Endometrium (tissue), 2 donors: ENCODE results near the gene FOXE3.

ENCODE experiments used
- FAIRE-seq: peaks from 2 replicates; lab custom pipeline; 2012; peaks lifted over from hg19 to GRCh38; lab: Jason Lieb, UNC
- donor health status: control.
- donor health status: control.

Gene FOXE3

DNA sequence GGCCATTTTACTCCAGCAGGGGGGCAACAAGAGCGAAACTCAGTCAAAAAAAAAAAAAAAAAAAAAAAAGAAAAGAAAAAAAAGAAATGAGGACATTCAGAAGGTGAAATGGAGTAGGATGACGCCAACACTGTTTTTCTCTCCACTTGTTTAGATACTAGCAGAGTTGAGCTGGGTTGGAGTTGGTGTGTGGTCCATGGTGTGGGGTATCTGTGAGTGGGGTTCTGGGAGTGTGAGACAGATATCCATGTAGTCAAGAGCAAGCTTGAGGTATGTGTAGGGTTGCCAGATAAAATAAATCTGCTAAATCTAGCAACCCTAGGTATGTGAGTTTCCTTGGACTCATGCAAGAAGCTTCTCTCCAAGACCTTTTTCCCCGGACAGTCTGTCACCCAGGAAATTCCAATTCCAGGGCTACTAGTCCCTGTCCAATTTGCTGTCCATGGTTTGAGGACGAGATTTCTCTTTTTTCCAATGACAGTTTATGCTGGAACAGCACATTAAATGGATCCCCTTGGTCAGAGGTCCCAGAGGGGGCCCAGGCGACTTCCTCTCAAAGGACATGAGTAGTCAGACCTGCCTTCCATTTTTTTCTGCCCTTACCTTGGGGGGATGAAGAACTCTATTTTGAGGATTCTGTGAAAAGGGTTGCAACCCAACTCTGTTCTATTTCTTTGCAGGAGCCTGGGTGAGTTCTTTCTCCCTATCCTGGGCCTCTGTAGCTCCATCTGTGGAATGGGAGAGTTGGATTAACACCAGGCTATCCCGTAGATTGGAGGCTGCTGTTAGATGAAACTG is 19.6 kb downstream of the FOXE3 start:
- FAIRE-seq = no peak

GRCh38 chr1:47436304-47436978 is 20.4 kb downstream of the FOXE3 start:
- no peak for FAIRE-seq

GRCh38 chr1:47436979-47437446 is 20.9 kb downstream of the FOXE3 start:
- FAIRE-seq = no peak

DNA sequence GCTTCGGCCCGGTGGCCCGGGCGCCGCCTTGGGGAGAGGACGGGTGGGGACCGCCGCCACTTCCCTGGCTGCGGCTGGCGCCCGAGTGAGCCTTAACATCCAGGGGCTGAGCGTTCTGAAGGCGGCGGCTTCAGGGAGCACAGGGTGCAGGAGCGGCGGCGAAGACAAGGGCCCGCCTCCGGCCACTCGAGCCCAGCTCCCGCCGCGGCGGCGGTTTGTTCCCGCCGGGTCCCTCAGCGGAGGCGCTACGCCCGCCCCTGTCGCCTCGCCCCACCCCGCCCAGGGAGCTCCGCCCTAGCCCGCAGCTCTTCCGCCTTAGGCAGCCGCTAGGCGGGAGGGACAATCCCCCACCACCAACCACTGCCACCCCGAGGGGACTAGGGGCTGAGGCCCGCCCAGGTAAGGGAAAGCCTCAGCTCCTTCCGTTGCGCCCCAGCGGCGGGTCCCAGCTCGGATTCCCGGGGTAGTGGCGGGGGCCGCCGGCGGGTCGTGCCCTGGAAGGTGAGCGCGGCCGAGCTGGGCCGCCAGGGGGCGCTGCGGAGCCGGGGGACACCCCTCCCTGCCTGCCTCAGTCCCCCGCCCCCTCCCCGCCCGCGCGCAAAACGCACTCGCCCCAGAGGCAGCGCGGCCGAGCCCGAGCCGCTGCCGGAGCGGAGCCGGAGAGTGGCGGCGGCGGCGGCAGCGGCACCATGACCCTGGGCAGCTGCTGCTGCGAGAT is 21.5 kb downstream of the FOXE3 start, which contains the start of gene FOXD2:
FOXD2 (plus strand) TSS at position 598 of the 718 bp plus-strand sequence; CDS start at position 690, 92 bp downstream.
- FAIRE-seq = no peak

- FAIRE-seq = no peak
These were observed 22.3 kb downstream of the FOXE3 start for GRCh38 chr1:47438165-47439016.

DNA sequence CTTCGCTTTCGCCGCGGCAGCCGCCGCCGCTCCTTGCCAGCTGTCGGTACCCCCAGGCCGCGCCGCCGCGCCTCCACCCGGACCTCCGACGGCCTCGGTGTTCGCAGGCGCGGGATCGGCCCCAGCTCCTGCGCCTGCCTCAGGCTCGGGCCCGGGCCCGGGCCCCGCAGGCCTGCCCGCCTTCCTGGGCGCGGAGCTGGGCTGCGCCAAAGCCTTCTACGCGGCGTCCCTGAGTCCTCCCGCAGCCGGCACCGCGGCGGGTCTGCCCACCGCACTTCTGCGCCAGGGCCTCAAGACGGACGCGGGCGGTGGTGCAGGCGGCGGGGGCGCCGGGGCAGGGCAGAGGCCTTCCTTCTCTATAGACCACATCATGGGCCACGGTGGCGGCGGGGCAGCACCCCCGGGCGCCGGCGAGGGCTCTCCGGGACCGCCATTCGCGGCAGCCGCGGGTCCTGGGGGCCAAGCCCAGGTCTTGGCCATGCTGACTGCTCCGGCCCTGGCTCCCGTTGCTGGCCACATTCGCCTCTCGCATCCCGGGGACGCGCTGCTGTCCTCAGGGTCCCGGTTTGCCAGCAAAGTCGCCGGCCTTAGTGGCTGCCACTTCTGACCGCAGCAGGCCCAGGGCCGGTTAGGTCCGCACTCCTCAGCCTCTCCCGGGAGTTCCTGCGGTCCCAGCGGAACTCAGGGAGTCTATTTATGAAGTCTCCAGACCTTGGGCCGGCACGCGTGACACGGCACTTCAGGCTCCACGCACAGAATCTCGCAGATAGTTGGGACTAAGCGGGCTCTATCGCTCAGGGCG is 23.1 kb downstream of the FOXE3 start:
- FAIRE-seq = no peak

- FAIRE-seq = no peak
These were observed 23.9 kb downstream of the FOXE3 start for GRCh38 chr1:47439819-47440598.

DNA sequence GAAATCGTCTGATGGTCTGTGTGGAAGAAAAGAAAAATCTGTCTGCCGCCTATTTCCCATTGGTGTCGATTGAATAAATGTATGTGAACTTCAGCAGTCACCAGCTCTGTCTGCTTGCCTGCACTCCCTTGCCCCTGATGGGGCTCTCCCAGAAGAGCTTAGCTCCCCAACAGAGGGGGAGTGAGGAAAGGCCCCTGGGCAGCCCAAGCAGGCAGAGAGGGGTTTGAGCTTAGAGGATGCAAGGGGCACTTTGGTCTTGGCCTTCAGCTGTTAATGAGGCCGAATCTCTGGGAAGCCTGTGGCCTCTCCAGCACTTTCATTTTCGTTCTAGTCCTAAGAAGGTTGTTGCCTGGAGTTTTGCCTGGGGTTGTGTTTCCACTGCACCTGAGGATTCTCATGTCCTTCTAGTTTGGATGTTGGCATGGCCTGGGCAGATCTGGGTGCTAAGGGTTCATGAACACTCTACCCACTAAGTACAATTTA is 24.6 kb downstream of the FOXE3 start:
- FAIRE-seq = no peak

DNA sequence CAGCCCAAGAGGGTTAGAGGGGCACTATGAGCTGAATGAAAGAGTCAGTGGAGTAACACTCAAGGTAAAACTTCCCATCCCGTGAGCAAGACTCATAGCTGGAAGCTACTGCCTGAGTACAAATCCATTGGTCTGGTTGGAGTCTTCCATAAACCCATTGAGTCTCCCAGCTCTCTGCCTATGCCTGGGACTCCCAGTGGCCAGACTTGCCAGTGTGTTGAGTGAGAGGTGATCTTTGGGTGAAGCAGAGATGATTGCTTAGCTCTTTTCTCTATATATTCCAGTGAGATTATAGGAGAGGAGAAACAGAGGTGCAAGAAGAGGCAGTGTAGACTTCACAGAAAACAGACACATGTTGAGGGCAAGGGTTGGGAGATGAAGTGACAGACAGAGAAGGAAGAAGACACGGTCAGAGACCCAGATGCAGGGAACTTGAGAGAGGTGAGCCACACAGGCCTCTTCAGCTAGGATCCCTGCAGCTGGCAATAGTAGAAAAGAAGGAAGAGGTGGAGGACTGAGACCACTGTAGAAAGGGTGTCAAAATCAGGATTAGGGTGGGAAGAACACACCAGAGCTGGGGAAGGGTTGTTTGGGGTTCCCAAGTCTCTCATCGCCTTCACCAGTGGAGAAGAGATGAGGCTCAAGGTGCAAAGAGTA is 25.5 kb downstream of the FOXE3 start:
- FAIRE-seq = no peak

DNA sequence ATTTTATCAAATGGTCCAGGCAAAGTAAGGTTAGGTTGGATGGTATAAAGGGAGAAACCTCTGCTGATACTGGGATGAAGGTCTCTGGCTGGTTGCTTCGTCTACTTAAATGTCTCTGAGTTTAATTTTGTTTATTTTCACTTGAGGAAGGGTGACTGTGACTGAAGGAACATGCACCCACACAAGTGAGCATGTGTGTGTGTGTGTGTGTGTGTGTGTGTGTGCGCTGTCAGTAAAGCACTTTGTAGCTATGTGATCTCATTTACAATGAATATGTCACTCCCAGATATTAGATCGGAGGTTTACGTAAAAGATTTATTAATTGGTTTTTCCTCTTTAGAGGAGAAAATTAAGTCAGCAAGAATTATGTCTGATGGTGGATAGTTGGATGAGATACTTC is 26.1 kb downstream of the FOXE3 start:
- no peak for FAIRE-seq

- no peak for FAIRE-seq
These were observed 26.9 kb downstream of the FOXE3 start for GRCh38 chr1:47442842-47443529.

DNA sequence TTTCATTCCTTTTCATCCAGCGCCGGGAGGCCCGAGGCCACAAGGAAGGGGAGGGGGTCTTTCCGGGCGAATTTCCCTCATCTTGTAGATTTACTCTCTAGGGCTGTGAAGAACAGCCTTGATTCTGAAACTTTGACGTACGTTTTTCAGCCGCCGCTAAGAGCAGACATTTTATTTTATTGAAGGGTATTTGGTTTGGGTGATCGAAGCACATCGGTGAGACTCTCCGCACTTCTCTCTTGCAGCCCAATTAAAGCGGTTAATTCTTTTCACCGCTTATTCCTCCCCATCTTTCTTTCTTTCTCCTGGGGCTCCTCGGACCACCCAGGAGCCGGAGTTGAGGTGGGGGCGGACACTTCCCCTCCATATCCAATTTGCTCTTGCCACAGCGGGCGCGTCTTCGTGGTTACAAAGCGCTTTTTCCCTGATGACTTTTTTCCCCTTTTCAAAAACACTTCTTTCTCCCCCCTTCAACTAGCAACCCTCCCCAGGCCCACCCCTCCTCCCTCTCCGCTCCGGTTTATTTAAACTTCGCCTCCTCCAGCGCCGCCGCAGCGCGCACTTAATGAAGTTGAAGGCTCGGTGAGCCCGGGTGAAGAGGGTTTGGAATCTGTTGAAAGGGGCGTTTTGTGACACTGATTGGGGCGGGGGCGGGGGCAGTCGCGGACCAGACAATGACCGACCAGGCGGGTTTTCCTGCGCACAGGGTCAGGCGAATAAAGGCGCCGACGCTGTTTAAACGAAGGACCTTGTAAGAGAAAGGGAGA is 27.6 kb downstream of the FOXE3 start:
- no peak for FAIRE-seq

GRCh38 chr1:47444297-47444561 is 28.1 kb downstream of the FOXE3 start:
- no peak for FAIRE-seq

GRCh38 chr1:47444562-47445465 is 28.7 kb downstream of the FOXE3 start:
- FAIRE-seq = no peak

GRCh38 chr1:47445823-47446550 is 29.9 kb downstream of the FOXE3 start:
- FAIRE-seq = no peak

DNA sequence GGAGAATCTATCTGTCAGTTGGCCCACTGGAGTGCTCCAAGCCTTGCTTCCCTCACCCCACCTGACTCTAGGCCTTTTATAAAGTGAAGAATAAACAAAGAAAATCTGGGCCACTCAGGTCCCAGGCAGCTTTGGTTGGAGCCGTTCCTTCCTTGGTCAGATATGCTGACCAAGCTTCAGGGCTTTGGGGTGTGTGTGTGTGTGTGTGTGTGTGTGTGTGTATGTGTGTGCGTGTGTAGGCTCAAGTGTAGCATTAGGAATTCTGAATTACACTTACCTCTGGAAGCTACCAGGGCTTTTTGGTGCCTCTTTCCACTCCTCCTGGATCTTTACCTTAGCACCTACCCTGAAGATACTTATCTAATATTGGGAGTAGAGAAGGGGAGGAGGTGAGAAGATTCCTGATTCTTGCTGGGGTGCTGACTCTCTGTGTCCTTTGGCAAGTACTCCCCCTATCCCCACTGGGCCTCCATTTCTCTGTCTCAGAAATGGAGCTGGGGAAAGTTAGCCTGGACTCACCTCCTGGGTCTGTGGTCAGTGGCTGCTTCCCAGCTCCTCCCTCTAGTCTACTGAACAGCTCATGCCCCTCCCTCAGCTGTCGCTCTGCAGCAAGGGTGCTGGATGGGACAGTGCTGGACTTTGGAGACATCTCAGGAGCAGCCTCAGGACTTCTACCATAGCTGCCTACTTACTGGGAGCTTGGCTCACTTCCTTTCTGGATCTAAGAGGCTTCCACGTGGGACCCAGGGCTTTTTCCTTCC is 32.6 kb downstream of the FOXE3 start:
- FAIRE-seq = no peak
